ENCODE data around the gene EPB41L4A.

DNA sequence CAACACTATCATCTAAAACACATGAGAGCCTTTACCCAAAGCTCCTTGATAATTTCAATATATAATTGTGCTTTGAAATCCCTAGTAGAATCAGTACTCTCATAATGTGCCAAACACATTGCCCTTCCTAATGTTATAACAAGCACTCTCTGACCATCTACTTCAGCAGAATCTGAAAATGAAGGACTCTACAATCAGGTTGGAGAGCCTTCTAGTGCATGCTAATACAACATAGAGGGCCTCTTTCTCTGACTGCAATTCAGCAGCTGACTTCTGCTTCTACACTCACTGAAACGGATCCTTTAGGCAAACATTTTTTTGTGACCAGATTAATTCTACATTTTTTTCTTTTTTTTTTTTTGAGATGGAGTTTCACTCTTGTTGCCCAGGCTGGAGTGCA lies 155.6 kb downstream of the EPB41L4A start:
- TF ChIP-seq, protein P1, sequence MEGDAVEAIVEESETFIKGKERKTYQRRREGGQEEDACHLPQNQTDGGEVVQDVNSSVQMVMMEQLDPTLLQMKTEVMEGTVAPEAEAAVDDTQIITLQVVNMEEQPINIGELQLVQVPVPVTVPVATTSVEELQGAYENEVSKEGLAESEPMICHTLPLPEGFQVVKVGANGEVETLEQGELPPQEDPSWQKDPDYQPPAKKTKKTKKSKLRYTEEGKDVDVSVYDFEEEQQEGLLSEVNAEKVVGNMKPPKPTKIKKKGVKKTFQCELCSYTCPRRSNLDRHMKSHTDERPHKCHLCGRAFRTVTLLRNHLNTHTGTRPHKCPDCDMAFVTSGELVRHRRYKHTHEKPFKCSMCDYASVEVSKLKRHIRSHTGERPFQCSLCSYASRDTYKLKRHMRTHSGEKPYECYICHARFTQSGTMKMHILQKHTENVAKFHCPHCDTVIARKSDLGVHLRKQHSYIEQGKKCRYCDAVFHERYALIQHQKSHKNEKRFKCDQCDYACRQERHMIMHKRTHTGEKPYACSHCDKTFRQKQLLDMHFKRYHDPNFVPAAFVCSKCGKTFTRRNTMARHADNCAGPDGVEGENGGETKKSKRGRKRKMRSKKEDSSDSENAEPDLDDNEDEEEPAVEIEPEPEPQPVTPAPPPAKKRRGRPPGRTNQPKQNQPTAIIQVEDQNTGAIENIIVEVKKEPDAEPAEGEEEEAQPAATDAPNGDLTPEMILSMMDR (conservative IDR thresholded peaks at IDR 0.05; ENCODE audit: low read length): no peak
- no peak for TF ChIP-seq EZH2phosphoT487 (IDR thresholded peaks at IDR 0.05; ENCODE audit: borderline replicate concordance)
